ENCODE results near the gene TRMT11.
"Not testable (repeated sequence)": the region's sequence is repeated elsewhere in the genome, so short reads cannot be mapped to it uniquely, and the experiment has no call there.

TRMT11 gene

DNA sequence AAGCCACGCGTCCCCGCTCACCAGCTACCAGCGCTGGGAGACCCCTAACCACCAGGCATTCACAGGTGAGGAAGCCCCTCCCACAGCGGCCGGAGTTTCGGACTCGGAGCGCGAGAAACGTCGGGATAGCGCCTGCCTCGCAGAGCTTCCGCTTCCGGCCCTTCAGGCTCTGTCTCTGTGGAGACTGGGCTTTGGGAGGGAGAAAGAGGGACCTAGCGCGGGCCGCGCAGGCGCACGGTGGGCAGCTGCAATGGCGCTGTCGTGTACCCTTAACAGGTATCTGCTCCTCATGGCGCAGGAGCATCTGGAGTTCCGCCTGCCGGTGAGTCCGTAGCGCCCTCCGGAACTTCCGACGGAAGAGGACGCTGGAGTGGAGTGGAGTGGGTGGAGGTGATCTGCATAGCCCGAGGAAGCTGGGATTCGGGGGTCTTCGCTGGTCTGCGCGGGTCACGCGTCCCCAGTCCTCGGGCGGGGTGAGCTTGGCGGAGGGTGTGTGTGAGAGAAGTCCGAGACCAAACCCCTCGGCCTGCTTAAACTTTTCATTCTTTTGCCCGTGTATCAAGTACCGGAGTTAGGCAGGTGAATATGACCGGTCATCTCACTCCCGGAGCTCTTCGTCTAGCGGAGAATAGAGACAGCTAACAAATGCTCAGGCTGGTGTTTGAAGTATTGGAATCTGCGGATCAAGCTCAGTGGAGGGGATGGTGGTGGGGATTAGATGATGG, at the start of gene TRMT11:
Gene TRMT11, plus strand, starts transcription at position 240 of the 725 bp plus-strand sequence. Its CDS starts 11 bp downstream, at position 251.
- DNase-seq: peak; percentile 88

DNA sequence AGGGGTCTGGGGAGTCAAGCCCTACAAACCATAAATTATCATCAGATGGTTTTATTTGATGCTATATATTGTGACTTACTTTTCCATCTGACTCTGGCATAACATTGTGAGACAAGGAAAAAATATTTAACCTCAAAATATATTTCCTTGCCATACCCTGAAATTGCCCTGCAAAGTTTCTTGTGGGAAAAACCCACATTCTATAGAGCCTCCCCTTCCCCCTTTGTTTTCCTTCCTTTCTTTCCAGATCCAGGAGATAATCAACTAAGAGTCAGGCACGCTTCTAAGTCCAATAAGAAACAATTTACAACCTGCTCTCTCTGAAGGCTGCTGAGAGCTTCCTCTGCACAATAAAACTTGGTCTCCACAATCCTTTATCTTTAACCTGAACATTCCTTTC, 47.3 kb upstream of the TRMT11 start:
- no peak for DNase-seq

DNA sequence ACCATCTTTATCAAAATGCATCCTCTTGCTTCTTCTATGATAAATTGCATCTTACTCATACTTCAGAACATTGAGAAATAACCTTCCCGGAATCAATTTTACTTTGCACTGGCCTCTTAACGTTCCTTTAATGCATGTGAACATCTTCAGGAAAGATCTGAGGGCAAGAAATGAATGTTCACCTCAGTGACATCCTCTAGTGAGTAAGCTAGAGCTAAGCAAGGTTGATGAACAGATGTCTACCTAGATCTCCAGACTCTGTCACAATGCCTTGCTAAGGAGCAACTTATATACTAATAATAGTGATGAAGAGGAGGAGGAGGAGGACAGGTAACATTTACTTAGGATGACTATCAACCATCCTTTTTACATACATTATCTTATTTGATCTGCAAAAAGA, 46.5 kb upstream of the TRMT11 start:
- DNase-seq: no peak

DNA sequence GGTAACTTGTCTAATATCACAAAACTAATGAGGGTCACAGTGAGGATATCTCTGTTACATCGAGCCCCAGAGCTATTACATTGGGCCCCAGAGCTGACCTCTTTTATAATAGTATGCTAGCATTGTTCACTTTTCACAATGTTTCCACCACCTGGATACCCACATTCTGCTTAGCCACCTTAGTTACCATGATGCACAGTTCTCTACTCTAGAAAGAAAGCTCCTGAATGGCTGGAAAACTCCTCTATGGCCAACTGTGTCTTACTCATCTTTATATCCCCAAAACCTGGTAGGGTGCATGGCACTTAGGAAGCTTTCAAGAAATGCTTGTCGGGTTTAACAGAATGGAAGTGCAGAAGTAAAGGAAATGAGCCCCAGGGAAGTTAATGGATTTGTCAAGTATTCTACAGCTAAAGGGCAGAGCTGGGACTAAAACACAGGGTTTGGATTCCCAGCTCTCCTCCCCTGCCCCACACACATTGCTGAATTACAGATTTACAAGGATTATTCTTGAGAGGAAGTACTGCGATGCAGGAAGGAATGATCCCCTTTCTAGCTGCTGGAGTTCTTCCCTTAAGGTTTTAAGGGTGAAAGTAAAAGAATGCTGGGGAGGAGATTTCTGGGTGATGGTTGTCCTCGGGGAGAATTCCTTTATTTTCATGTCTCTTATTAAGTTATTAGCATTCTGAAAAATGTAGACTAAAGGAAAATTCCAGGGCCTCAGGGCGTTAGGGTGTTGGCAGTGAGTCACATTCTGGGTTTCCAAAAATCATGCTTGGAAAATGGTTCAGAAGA, 45.9 kb upstream of the TRMT11 start:
- DNase-seq: no peak

DNA sequence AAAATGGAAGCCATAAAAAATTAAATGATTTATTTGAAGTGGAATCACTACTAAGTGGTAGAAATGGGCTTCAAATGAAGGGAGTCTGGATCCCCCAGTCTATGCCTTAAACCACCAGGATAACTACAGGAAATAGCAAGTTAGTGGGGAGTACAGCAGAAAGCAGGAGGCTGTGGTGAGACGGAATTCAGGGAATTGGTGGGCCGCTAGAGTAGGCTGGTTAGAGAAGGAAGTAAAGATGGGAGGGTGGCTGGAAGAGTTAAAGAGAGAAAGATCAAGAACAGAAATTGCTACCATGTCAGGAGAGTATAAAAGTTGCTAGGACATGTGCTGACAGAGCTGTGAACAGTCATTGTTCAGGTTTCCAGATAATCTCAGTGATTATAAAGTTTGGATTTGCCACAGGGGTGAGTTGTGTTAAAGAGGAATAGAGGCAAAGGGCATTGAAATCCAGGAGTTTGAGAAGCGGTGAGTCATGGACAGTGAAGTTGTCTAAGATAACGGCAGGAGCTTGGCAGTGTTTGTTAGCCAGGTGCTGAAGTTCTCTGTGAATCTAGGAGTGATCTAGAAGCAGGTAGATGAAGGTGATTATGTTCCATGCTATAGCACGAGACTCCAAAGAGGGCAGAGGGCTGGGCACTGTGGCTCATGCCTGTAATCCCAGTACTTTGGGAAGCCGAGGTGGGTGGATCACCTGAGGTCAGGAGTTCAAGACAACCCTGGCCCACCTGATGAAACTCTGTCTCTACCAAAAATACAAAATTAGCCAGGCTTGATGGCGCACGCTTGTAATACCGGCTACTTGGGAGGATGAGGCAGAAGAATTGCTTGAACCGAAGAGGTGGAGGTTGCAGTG, 43.4 kb upstream of the TRMT11 start:
- DNase-seq: no peak

DNA sequence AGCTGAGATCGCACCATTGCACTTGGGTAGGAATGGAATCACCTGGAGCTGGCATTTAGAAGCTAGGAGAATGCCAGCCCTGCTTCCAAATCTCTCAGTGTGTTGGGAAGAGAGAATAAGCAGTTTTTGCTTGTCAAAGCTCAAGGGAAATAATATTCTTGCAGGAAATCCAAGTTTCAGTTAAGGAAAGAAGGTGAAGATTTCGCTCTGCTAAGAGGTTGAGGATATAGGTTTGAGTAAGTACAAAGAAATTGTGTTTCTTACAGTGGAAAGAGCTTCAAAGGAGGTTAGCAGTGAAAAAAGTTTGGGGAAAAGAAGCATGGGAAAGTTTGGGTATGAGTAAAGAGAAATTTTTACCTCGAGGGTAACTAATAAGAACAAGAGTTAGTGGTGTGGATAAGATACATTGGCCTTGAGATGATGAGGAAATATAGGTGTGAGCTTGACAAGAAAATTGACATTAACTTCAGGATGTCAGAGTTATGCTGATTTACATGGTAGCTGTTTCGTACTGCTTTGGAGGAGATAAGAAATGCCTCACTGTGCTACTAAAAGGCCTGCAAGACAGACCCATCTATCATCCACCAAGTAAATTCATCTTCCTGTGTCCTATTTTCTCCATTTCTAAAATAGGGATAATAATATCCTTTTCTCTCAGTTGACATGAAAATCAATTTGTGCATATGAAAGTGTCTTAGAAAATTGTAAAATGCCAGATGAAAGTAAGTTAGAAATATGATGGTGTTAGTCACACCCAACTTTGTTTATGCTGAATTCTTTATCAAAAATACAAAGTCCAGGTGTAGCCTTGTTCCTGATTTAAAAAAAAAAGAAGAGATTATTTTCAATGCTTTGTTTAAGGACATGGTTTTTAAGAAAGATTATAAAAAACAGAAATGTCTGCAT, 42.6 kb upstream of the TRMT11 start:
- no peak for DNase-seq

DNA sequence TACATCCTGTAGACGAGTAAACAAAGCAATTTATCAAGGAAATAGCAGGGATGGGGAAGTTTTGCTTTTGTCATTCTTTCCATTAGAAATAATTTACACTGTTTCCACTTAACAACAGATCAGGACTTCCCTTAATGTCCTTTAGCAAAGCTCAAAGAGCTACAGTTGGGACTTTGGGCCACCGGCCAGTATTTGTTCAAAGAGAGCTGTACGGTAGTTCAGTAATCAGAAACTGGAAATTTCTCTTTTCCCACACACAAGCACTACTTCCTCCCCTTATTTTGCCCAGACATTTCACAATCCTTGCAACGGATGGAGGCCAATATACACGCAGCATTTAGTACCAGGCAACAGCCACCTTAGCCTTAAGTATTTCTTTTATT, 41.9 kb upstream of the TRMT11 start:
- no peak for DNase-seq

DNA sequence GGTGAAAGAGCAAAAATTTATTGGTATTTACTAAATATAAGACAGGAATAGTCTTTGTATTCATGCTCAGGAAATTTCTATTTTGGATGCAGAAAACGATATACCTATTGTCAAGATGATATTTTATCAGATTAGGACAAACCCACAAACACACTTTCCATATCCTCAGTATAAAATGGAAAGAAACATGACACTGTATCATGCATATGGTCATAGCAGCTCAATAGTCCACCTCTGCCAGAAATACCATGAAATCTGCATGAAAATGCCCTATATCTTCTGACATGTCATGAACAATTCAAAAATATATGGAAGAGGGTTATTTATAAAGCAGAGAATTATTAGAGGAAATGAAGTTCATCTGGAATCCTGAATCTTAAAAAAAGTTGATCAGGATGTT, 41.4 kb upstream of the TRMT11 start:
- DNase-seq: no peak

DNA sequence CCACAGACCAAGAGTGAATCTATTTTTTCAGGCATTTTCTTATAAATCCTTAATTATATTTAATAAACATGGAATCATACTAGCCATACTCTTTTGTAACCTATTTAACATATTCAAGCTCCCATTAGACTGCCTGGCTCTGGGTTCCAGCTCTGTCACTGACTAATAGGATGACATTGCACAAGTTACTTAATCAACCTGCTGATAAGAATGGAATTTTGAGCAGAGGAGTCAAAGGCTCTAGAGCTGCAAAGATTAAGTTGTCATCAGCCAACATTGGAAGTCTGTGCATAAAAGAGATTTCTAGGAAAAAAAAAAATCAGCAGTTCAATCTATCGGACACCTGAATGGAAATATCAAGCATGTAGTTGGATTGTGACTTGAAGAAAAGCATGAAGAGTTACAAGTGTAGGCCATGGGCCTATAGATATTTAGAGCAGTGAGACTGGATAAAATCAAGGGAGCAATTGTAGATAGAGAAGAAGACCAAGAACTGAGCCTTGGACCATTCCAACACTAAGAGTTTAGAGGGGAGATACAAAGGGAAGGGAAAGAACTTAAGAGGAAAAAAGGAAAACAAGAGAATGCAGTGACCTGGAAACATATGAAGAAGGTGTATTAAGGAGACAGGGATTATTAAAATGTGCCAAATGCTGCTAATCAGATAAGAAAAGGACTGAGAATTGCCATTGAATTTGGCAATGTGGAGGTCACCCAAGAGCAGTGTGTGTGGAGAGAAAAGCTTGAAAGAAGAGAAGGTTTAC, 40.8 kb upstream of the TRMT11 start:
- no peak for DNase-seq

DNA sequence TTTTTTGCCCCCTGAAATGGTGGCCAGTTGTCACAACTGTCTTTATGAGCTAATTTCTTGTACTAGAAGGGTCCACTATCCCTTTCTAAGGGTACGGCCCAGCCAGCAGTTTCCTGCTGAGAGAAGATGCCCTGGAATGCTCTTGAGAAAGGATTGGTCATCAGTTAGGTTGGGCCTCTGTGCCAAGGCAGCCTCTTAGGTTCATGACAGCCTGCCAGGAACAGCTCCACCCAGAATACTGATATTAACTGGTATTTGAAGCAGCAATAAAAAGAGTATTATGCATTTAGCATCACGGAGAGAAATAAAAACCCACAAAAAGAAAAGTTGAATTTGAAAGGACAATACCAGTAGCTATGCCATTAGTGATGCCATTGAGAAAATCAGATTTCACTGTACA, 38.7 kb upstream of the TRMT11 start:
- DNase-seq: no peak

DNA sequence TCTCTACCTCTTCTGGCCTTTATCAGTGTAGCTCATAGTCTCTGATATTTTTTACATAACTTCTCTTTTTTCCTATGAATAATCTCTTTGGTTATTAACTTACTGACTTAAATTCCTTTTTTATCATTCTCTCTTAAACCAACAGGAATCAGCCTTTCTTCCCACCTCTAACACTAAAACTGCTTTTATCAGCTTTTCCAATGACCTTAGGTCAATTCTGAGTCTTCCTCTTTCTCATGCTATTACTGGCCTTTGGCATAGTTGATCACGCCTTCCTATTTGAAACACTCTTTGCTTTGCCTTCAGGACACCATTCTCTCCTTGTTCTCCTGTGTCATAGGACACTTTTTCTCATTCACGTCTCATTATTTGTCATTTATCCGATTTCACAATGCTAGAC, 37.9 kb upstream of the TRMT11 start:
- DNase-seq: no peak

DNA sequence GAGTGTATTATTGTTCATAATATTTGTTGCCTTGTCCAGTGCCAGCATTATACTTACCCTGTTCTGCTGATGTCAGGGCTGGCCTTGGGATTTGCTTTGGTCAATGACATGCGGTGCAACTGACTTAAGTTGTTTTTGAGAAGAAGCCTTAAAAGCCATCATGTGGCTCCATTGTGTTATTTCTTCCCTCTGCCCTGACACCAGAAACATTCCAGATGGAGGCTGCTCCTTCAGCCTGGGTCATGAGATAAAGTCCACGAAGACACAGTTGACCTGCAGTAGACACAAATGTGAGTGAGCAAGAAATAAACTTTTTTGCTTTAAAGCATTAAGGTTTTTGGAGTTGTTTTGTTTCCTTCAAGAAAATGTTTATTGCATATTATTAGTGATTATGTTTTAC, 37.3 kb upstream of the TRMT11 start:
- DNase-seq: no peak

DNA sequence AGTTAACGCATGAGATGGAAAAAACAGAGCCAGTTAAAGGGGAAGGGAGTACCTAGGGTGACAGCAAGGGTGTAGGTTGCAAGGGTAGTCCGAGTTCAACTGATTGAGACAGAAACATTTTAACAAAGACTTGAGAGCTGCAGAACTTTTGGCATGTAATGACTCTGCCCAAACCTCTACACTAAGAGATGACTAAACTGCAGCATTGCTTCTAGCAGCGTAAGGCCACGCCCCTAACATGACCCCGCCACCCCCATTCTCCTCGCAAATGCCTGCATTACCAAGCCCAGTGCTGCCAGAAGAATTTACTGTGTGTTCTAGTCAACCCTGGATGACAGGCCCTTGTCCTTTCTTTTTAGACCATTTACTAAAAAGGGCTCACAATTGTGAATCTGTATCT, 36.0 kb upstream of the TRMT11 start:
- DNase-seq: no peak

DNA sequence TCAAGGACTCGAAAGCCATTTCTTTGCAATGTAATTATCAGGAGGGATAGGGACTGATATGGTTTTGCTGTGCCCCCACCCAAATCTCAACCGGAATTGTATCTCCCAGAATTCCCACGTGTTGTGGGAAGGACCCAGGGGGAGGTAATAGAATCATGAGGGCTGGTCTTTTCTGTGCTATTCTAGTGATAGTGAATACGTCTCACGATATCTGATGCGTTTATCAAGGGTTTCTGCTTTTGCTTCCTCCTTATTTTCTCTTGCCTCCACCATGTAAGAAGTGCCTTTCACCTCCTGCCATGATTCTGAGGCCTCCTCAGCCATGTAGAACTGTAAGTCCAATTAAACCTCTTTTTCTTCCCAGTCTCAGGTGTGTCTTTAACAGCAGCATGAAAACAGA, 35.6 kb upstream of the TRMT11 start:
- not testable (repeated sequence) for DNase-seq

DNA sequence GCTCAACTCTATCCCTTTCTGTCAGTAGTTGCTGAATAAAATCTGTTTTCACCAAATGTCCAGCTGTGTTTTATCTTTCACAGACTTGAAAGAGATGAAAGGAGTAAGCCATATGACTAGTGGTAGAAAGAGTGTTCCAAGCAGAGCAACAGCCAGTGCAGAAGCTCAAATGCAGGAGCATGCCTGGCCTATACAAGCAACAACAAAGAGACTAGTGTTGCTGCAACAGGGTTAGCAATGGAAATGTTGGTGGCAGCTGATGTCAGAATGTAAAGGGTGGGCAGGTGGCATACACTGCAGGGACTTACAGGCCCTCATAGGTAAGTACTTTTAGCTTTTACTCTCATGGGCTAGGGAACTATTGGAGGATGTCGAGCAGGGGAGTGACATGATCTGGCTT, 35.0 kb upstream of the TRMT11 start:
- DNase-seq: no peak

DNA sequence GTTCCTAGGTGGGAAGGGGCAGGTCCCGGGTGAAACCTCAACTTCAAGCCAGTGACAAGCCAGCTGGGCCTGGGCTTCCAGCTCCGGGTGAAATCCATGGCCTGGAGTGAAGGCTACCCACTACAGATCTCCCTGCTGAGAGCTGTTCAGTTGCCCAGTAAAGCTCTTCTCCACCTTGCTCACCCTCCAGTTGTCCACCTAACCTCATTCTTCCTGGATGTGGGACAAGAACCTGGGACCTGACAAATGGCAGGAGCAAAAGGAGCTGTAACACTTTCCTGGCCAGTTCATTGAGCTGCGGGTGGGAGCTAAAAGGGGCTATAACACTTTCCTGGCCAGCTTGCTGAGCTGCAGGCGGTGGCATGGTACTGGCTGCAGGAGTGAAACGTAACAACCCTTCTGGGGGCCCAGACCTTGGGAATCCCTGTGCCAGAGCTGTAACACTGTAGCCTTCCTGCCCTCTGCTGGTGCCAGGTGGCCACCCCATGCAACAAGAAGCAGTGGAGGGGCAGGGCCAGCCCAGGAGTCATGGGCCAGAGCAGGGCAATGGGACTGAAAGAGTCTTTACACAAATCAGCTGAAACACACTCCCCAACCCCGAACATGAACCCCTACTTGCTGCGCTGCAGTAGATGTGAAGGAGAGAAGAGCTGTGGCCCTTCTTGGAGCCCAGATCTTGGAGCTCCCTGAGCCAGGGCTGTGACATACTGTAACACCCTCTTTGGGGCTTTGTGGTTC, 33.4 kb upstream of the TRMT11 start:
- DNase-seq: no peak

DNA sequence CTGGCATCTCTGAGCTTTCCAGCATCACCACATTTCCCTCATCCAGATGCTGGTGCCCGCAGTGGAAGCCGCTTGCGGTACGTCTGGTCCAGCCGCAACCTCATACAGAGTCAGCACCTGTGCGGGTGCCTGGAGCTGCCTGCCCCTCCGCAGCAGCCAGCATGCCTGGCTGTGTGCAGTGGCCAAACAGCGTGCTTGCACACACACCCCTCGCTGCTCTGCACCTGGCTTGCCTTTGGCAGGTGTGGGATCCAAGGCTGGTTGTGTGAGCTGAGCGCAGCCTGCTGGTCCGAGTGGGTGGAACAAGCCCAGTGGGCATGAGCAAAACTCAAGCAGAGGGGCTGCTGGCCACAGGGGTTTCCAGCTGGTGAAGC, 32.9 kb upstream of the TRMT11 start:
- no peak for DNase-seq

DNA sequence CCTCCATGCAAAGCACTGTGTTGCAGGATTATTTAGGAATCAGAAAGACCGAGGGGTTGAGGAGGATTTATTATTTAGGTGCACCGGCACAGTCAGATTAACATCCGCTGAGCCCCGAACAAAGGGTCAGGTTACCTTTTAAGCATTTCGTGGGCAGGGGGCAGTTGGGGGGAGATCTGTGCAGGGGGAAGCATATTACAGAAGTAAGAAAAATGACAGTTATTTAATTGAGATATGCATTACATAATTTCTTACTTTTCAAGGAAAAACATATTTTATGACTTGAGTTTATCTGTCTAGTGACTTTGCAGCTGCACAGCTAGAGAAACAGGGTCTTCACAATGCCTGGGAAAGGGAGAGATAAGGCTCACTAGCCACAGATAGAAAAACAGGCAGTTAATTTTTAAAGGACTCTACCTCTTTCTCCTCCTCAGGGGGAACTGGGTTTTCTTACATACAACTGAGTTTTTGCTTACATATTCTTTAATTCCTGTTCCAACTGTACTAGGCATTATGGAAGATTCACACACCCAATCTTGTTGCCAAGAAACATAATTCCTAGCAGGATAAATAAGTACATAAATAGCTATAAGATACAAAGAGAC, 31.5 kb upstream of the TRMT11 start:
- no peak for DNase-seq

DNA sequence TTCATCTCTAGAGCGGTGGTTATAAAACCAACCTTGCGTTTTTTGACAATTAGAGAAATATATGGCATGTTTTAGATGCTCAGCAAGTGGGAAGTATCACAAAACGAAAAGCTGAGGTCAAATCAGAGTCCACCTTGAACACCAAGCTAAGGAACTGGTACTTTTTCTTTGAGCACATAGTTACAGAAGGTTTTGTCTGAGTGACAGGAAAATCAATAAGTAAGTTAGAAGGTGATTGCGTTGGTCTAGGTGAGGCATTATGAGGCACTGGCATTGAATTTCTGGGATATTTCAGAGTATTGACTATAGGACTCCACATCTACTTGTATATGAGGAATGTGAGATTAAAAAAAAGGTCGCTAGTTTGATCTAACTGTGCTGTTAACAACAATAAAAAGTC, 30.4 kb upstream of the TRMT11 start:
- DNase-seq: no peak

All from NCI-H1436 treated with DMSO at 0.1 percent for 48 hours (cell line).